Measurements from ENCODE around the gene HCFC1R1. TPM values are rescaled to one million over a fixed set of nuclear protein-coding genes. Genes with fewer than 3 reads are reported as not detected.
A peak's percentile ranks its signal among the peaks of the same experiment; 100 is the strongest.
"Not testable (repeated sequence)": the region's sequence is repeated elsewhere in the genome, so short reads cannot be mapped to it uniquely, and the experiment has no call there.

HCFC1R1 gene
- polyA plus RNA-seq, 1 of the 3 experiments (the other 2 are of a cell fraction): 54.9 TPM

GRCh38 chr16:3023669-3024478, at the start of gene HCFC1R1, which contains the start of gene THOC6 (continued):
- TF ChIP-seq IRF3 (IDR thresholded peaks at IDR 0.05; ENCODE audit: low read depth, low read length): no peak
- peak; percentile 70; the same call in 1 of the 2 replicates for TF ChIP-seq JUND (IDR thresholded peaks at IDR 0.05)
- peak; percentile 98 for TF ChIP-seq CHD2 (IDR thresholded peaks at IDR 0.05; ENCODE audit: low read length, partially characterized antibody)
- TF ChIP-seq GABPA (IDR thresholded peaks at IDR 0.05; ENCODE audit: low read depth): peak; percentile 58; the same call in 1 of the 2 replicates
- TF ChIP-seq TAF1 (IDR thresholded peaks at IDR 0.05; ENCODE audit: borderline replicate concordance, low read depth, low read length): peak; percentile 13; the same call in 1 of the 2 replicates
- TF ChIP-seq CTCF (IDR thresholded peaks at IDR 0.05): no peak
- TF ChIP-seq RXRA (IDR thresholded peaks at IDR 0.05; ENCODE audit: borderline replicate concordance, low read depth): no peak
- TF ChIP-seq GATA2 (CRISPR knock-in tag; IDR thresholded peaks at IDR 0.05): no peak
- TF ChIP-seq ELF1 (IDR thresholded peaks at IDR 0.05): peak; percentile 71
- peak; percentile 94 for TF ChIP-seq USF1 (IDR thresholded peaks at IDR 0.05; ENCODE audit: borderline replicate concordance, low read depth)
- TF ChIP-seq FOSL2 (IDR thresholded peaks at IDR 0.05; ENCODE audit: borderline replicate concordance, low read depth): peak; percentile 22; the same call in 1 of the 2 replicates

- Histone ChIP-seq H3K4me2 (no peak overlapping the region), H3K4me1 (ENCODE audit: control insufficient read depth in 1 of 2, insufficient read depth in 2 of 2, low read depth in 1 of 2, low read length in 1 of 2) (no peaks in the 10 kb centered on the region), H3K4me3 (ENCODE audit: low read depth in 2 of 2, low read length in 1 of 2) (no peak overlapping the region), H2AFZ (ENCODE audit: low read depth) (no peak overlapping the region), H3K9me3 (no peaks in the 10 kb centered on the region), H4K20me1 (ENCODE audit: insufficient read depth) (no peaks in the 10 kb centered on the region), H3K9me2 (no peaks in the 10 kb centered on the region), H3K9ac (no peak overlapping the region), H3K27me3 (ENCODE audit: insufficient read depth) (peaks cover 33% of the 10 kb centered on the region), H3K79me2 (ENCODE audit: insufficient read depth) (no peaks in the 10 kb centered on the region), H3F3A (replicated peaks; ENCODE audit: insufficient read depth) (no peaks in the 10 kb centered on the region), H3K36me3 (replicated peaks in 1 of 2; ENCODE audit: control insufficient read depth in 1 of 2, insufficient read depth in 2 of 2, low read length in 1 of 2) (no peaks in the 10 kb centered on the region), H3K27ac (ENCODE audit: low read depth in 2 of 2, low read length in 1 of 2) (no peak overlapping the region)
- CTCF ChIA-PET: no interaction called here
- POLR2A ChIA-PET: no interaction called here
- 33% methylated on average over 7 of the region's 7 CpGs for WGBS (ENCODE audit: low lambda C conversion rate)
- DNase-seq: no peak
- TF ChIP-seq TEAD4 (IDR thresholded peaks at IDR 0.05; ENCODE audit: borderline replicate concordance, insufficient read depth) (no peak), TAF1 (IDR thresholded peaks at IDR 0.05; ENCODE audit: borderline replicate concordance, low read depth, low read length) (no peak), EZH2phosphoT487 (IDR thresholded peaks at IDR 0.05; ENCODE audit: borderline replicate concordance, low read depth) (no peak), USF2 (IDR thresholded peaks at IDR 0.05; ENCODE audit: borderline replicate concordance, low read depth, low read length) (no peak), EP300 (IDR thresholded peaks at IDR 0.05; ENCODE audit: borderline replicate concordance in 1 of 2, low read depth in 1 of 2, low read length in 1 of 2) (no peak), MAX (IDR thresholded peaks at IDR 0.05; ENCODE audit: low read depth) (no peak), FOXM1 (IDR thresholded peaks at IDR 0.05; ENCODE audit: low read depth) (no peak)
Measured at GRCh38 chr16:3073448-3073847, 49.7 kb upstream of the HCFC1R1 start.

- POLR2A ChIA-PET; H2AFZ ChIP-seq (ENCODE audit: low read depth); H3K4me1 ChIP-seq (ENCODE audit: control insufficient read depth in 1 of 2, insufficient read depth in 2 of 2, low read depth in 1 of 2, low read length in 1 of 2); H3K9me3 ChIP-seq; H3K4me2 ChIP-seq; H3K9me2 ChIP-seq; H3F3A ChIP-seq (replicated peaks; ENCODE audit: insufficient read depth); DNase-seq; H3K4me3 ChIP-seq (ENCODE audit: low read depth in 2 of 2, low read length in 1 of 2); H4K20me1 ChIP-seq (ENCODE audit: insufficient read depth); H3K27ac ChIP-seq (ENCODE audit: low read depth in 2 of 2, low read length in 1 of 2); H3K79me2 ChIP-seq (ENCODE audit: insufficient read depth); CTCF ChIA-PET; H3K9ac ChIP-seq; H3K36me3 ChIP-seq (replicated peaks in 1 of 2; ENCODE audit: control insufficient read depth in 1 of 2, insufficient read depth in 2 of 2, low read length in 1 of 2): not testable (repeated sequence)
- H3K27me3 ChIP-seq (ENCODE audit: insufficient read depth): peaks cover 26% of the 10 kb centered on the region
- WGBS (ENCODE audit: low lambda C conversion rate): 60% methylated on average over 1 of the region's 18 CpGs
Measured at GRCh38 chr16:3072576-3073263, 49.0 kb upstream of the HCFC1R1 start.
